ENCODE measurements around the gene PXT1. TPM values are rescaled to one million over a fixed set of nuclear protein-coding genes. Genes with fewer than 3 reads are reported as not detected.

Gene PXT1
- total and polyA plus RNA-seq, 9 of the 15 experiments (the other 6 are each of a cell fraction or from before 2014, with no cell fraction given) = 0.09 to 0.11 (median 0.10) TPM; not detected in 5

- TF ChIP-seq CCAR2 (IDR thresholded peaks at IDR 0.05; ENCODE audit: low read depth, low read length) (no peak), NFATC3 (IDR thresholded peaks at IDR 0.05) (no peak), GTF2E2 (tag; IDR thresholded peaks at IDR 0.05) (peak; percentile 95), PML (IDR thresholded peaks at IDR 0.05; ENCODE audit: low read length) (peak; percentile 82), SIX5 (IDR thresholded peaks at IDR 0.05; ENCODE audit: borderline replicate concordance in 1 of 2, insufficient read depth in 1 of 2, low read depth in 1 of 2, low read length in 2 of 2) (no peak), GMEB1 (CRISPR knock-in tag; IDR thresholded peaks at IDR 0.05) (peak; percentile 75), YBX1 (IDR thresholded peaks at IDR 0.05) (no peak), NR4A1 (CRISPR knock-in tag; IDR thresholded peaks at IDR 0.05) (0 out of 2 replicates have a peak, but pooled peaks have one; percentile 69), NR4A1 (tag; IDR thresholded peaks at IDR 0.05) (no peak; the same call in none of the 2 replicates), KLF10 (CRISPR knock-in tag; IDR thresholded peaks at IDR 0.05) (no peak), SAFB2 (IDR thresholded peaks at IDR 0.05; ENCODE audit: borderline replicate concordance, low read depth, low read length, severe bottlenecking) (no peak), FUS (optimal IDR thresholded peaks at IDR 0.05; ENCODE audit: low read depth, low read length) (no peak), SRSF1 (IDR thresholded peaks at IDR 0.05; ENCODE audit: low read depth, low read length) (no peak), ZNF780A (CRISPR knock-in tag; IDR thresholded peaks at IDR 0.05) (no peak), FOXM1 (IDR thresholded peaks at IDR 0.05; ENCODE audit: low read depth) (peak; percentile 66), FOXM1 (CRISPR knock-in tag; IDR thresholded peaks at IDR 0.05; ENCODE audit: low read depth) (no peak; the same call in 1 of the 2 replicates), ETV5 (CRISPR knock-in tag; IDR thresholded peaks at IDR 0.05; ENCODE audit: low read depth) (peak; percentile 72), ZNF766 (CRISPR knock-in tag; conservative IDR thresholded peaks at IDR 0.05) (peak; percentile 96), HINFP (tag; conservative IDR thresholded peaks at IDR 0.05; ENCODE audit: low read depth) (no peak), CBFB (CRISPR knock-in tag; IDR thresholded peaks at IDR 0.05) (no peak; the same call in 1 of the 2 replicates), ZNF696 (CRISPR knock-in tag; conservative IDR thresholded peaks at IDR 0.05) (no peak), SAFB (IDR thresholded peaks at IDR 0.05; ENCODE audit: borderline replicate concordance, low read depth, low read length) (peak; percentile 89), HDAC8 (tag; IDR thresholded peaks at IDR 0.05) (peak; percentile 40; the same call in 1 of the 2 replicates), POLR2B (IDR thresholded peaks at IDR 0.05; ENCODE audit: low read depth, partially characterized antibody) (peak; percentile 93), DDX20 (tag; IDR thresholded peaks at IDR 0.05; ENCODE audit: low read depth) (no peak), BHLHE40 (IDR thresholded peaks at IDR 0.05; ENCODE audit: low read length) (peak; percentile 51; the same call in 1 of the 2 replicates), ZNF408 (CRISPR knock-in tag; IDR thresholded peaks at IDR 0.05; ENCODE audit: low read depth) (no peak), PRPF4 (IDR thresholded peaks at IDR 0.05; ENCODE audit: insufficient read depth, low read depth, low read length, poor library complexity, severe bottlenecking) (no peak)
Measured at GRCh38 chr6:36442671-36443470, at the start of gene PXT1, which contains the start of gene KCTD20 (continued).
